HepG2 (cell line): ENCODE measurements around the gene RALB. TPM values are rescaled to one million over a fixed set of nuclear protein-coding genes. Genes with fewer than 3 reads are reported as not detected.

Source experiments
- ATAC-seq: fragments of 200-7000 bp; cut with Tn5 transposase; 3 replicates; pipeline ENCODE4 v1.9.1; 2020; ENCODE audit warnings: mild to moderate bottlenecking, moderate library complexity
- BruUV-seq: library from RNA; stranded (reverse); fragments of 400-500 nt; replicated peaks from 2 replicates; lab custom pipeline; 2021; lab: Mats Ljungman, UMichigan
- CTCF ChIA-PET: fragments of 300-600 bp; formaldehyde crosslinking; extraction: SDS; loops from one replicate; lab custom pipeline; 2021; ENCODE audit warnings: low total read pairs, inconsistent platforms, low intra/inter-chr PET ratio; lab: Yijun Ruan, JAX
- POLR2A ChIA-PET: fragments of 350-600 bp; sonication (Branson Sonifier 250); formaldehyde crosslinking; loops from one replicate; lab custom pipeline; 2020; ENCODE audit warnings: antibody characterized with exemption, inconsistent platforms; lab: Yijun Ruan, JAX
- DNase-seq: peaks from one replicate; pipeline ENCODE4 v3.0.0-alpha.2; 2015; ENCODE audit warnings: low spot score
- FAIRE-seq: peaks from 3 replicates; lab custom pipeline; 2011; peaks lifted over from hg19 to GRCh38; lab: Jason Lieb, UNC
- H2AFZ ChIP-seq: one replicate; pipeline ENCODE4 v1.6.1; 2011; ENCODE audit warnings: low read length, inconsistent platforms
- H3K27ac ChIP-seq: fragments of 300-600 bp; 3 replicates; pipeline ENCODE4 v1.8.0; 2011; ENCODE audit warnings: mixed run types, mild to moderate bottlenecking, mixed read lengths, low read length, inconsistent platforms; ENCODE audit not compliant: insufficient read depth; ENCODE audit errors: extremely low read length
- H3K27me3 ChIP-seq, 2 experiments: fragments of 200-600 bp in 1 of 2; 2 replicates in 1 of 2; 3 replicates in 1 of 2; pipeline versions ENCODE4 v1.6.0 to v1.8.0; 2011; ENCODE audit warnings: low read length in 2 of 2, mild to moderate bottlenecking in 2 of 2, moderate library complexity in 2 of 2, inconsistent platforms in 1 of 2; ENCODE audit not compliant: insufficient read depth in 2 of 2, control insufficient read depth in 1 of 2
- H3K36me3 ChIP-seq, 2 experiments: fragments of 200-600 bp in 1 of 2; replicated peaks in 1 of 2; 2 replicates in 1 of 2; 3 replicates in 1 of 2; pipeline versions ENCODE4 v1.5.1 to v1.8.0; 2011; ENCODE audit warnings: low read length in 2 of 2, inconsistent platforms in 1 of 2; ENCODE audit not compliant: insufficient read depth in 2 of 2, control insufficient read depth in 1 of 2
- H3K4me1 ChIP-seq: 2 replicates; pipeline ENCODE4 v1.5.1; 2012; ENCODE audit warnings: low read length, inconsistent platforms; ENCODE audit not compliant: insufficient read depth
- H3K4me2 ChIP-seq: 2 replicates; pipeline ENCODE4 v1.6.0; 2011; ENCODE audit warnings: low read depth, low read length, inconsistent platforms
- H3K4me3 ChIP-seq, 3 experiments: fragments of 200-600 bp in 1 of 3; sonication (generic), shearing (Covaris generic) in 1 of 3; replicated peaks in 1 of 3; 2 replicates each; pipeline ENCODE4 v1.5.1; 2011 to 2016; ENCODE audit warnings: low read length in 3 of 3, inconsistent platforms in 2 of 3, low read depth in 2 of 3, mild to moderate bottlenecking in 2 of 3, control low read depth in 1 of 3, mixed read lengths in 1 of 3; ENCODE audit not compliant: insufficient read depth in 1 of 3
- H3K79me2 ChIP-seq: one replicate; pipeline ENCODE4 v1.6.1; 2011; ENCODE audit warnings: low read length, inconsistent platforms; ENCODE audit not compliant: insufficient read depth
- H3K9ac ChIP-seq: 2 replicates; pipeline ENCODE4 v1.6.0; 2011; ENCODE audit warnings: mild to moderate bottlenecking, low read depth, low read length, inconsistent platforms; ENCODE audit not compliant: insufficient read depth
- H3K9me3 ChIP-seq: 2 replicates; pipeline ENCODE4 v1.5.1; 2012; ENCODE audit warnings: mild to moderate bottlenecking, low read length
- H4K20me1 ChIP-seq: 2 replicates; pipeline ENCODE4 v1.6.0; 2011; ENCODE audit warnings: inconsistent platforms, mild to moderate bottlenecking, low read length, moderate library complexity; ENCODE audit not compliant: insufficient read depth
- HCFC1 ChIP-seq: fragments of 150-350 bp; IDR thresholded peaks from 2 replicates; pipeline ENCODE4 v1.6.1; 2014; ENCODE audit warnings: low read depth, low read length
- HNRNPLL ChIP-seq: fragments of 200-400 bp; formaldehyde crosslinking; IDR thresholded peaks from 2 replicates; pipeline ENCODE4 v1.6.1; 2017; ENCODE audit warnings: mild to moderate bottlenecking, low read depth, low read length; ENCODE audit not compliant: poor library complexity, severe bottlenecking
- IRX3 ChIP-seq: sonication (generic); formaldehyde crosslinking; IDR thresholded peaks from 2 replicates; pipeline ENCODE4 v1.8.1; 2023; ENCODE audit warnings: mild to moderate bottlenecking, low read depth, missing genetic modification reagents, borderline replicate concordance
- KDM4B ChIP-seq: sonication (generic); formaldehyde crosslinking; IDR thresholded peaks from 2 replicates; pipeline ENCODE4 v1.4.0; 2020; ENCODE audit warnings: missing genetic modification reagents
- THYN1 ChIP-seq: sonication (generic); formaldehyde crosslinking; IDR thresholded peaks from 2 replicates; pipeline ENCODE4 v1.8.1; 2023; ENCODE audit warnings: low read depth, mild to moderate bottlenecking, moderate library complexity, missing genetic modification reagents, borderline replicate concordance
- ZNF292 ChIP-seq: sonication (generic); formaldehyde crosslinking; IDR thresholded peaks from 2 replicates; pipeline ENCODE4 v1.8.1; 2022; ENCODE audit warnings: mild to moderate bottlenecking, low read depth, missing genetic modification reagents, borderline replicate concordance
- ZNF503 ChIP-seq: sonication (generic); formaldehyde crosslinking; IDR thresholded peaks from 2 replicates; pipeline ENCODE4 v1.4.0; 2020; ENCODE audit warnings: missing genetic modification reagents
- ZNF552 ChIP-seq: sonication (generic); formaldehyde crosslinking; IDR thresholded peaks from 2 replicates; pipeline ENCODE4 v1.9.0; 2022; ENCODE audit warnings: missing genetic modification reagents, mild to moderate bottlenecking, borderline replicate concordance
- ZNF773 ChIP-seq: sonication (generic); formaldehyde crosslinking; IDR thresholded peaks from 2 replicates; pipeline ENCODE4 v1.4.0; 2020; ENCODE audit warnings: missing genetic modification reagents, borderline replicate concordance
- ZSCAN20 ChIP-seq: sonication (generic); formaldehyde crosslinking; IDR thresholded peaks from 2 replicates; pipeline ENCODE4 v1.4.0; 2020; ENCODE audit warnings: missing genetic modification reagents, mild to moderate bottlenecking, borderline replicate concordance
- ZSCAN30 ChIP-seq: sonication (generic); formaldehyde crosslinking; IDR thresholded peaks from 2 replicates; pipeline ENCODE4 v1.5.0; 2020; ENCODE audit warnings: mild to moderate bottlenecking, missing genetic modification reagents
- ZSCAN5A ChIP-seq: sonication (generic); formaldehyde crosslinking; IDR thresholded peaks from 2 replicates; pipeline ENCODE4 v1.8.0; 2022; ENCODE audit warnings: mild to moderate bottlenecking, missing genetic modification reagents, borderline replicate concordance
- WGBS: methylation state at CpG from one replicate; pipeline ENCODE4 v1.1.6; 2017; ENCODE audit warnings: low lambda C conversion rate; 5-methylcytosine and 5-hydroxymethylcytosine counted together
- in situ Hi-C: cut with HindIII; loops from 2 replicates; pipeline ENCODE4 v1.10.0; 2017; ENCODE audit warnings: low pct_unique_long_range_greater_than_20kb; ENCODE audit not compliant: extremely low pct_ligation_motif_present
- intact Hi-C: fragments of 100-400 bp; cut with micrococcal nuclease; formaldehyde crosslinking; loops from one replicate; pipeline ENCODE4 v1.10.0; 2022; ENCODE audit not compliant: unreplicated experiment
- polyA plus RNA-seq, 8 experiments: library from polyadenylated mRNA; depleted of rRNA in 3 of 8; stranded (reverse) in 7 of 8; unstranded in 1 of 8; fragments of >200 nt; fragmentation: Illumina TruSeq in 4 of 8; extraction: Trizol in 4 of 8; gene quantifications; 2 replicates each; pipeline versions ENCODE4 v1.2.1 to v1.2.3, GENCODE V29; 2011 to 2016; ENCODE audit warnings: low read depth in 4 of 8, missing spikeins in 1 of 8, mixed read lengths in 1 of 8; ENCODE audit not compliant: insufficient read depth in 1 of 8
- total RNA-seq, 5 experiments: library from RNA; depleted of rRNA; stranded (reverse); fragments of >200 nt; fragmentation: Illumina TruSeq; extraction: Trizol; gene quantifications; 2 replicates each; pipeline ENCODE4 v1.2.3, GENCODE V29; 2016; ENCODE audit warnings: low read depth in 1 of 5
- TF ChIP-seq, protein P1 (sequence below): sonication (generic); formaldehyde crosslinking; IDR thresholded peaks from 2 replicates; pipeline ENCODE4 v1.5.0; 2020; ENCODE audit warnings: missing genetic modification reagents

RALB gene
- total and polyA plus RNA-seq, 2 of the 13 experiments (the other 11 are each of a cell fraction or from before 2014, with no cell fraction given) = 37.8 to 43.2 TPM

GRCh38 chr2:120285056-120285455 is 32.4 kb downstream of the RALB start:
- intact Hi-C loops = no loop called here
- Histone ChIP-seq H3K36me3 (peaks cover 0 to 8% of the 10 kb centered on the region in 2 experiments; a peak in 4 of 5 replicates), H3K27me3 (no peaks in the 10 kb centered on the region), H3K4me1 (peaks cover 9% of the 10 kb centered on the region), H4K20me1 (no peaks in the 10 kb centered on the region), H3K4me3 (no peak overlapping the region), H3K4me2 (no peak overlapping the region), H3K9ac (no peak overlapping the region), H3K27ac (no peak overlapping the region), H3K79me2 (no peaks in the 10 kb centered on the region), H2AFZ (no peak overlapping the region), H3K9me3 (no peaks in the 10 kb centered on the region)
- no peak for TF ChIP-seq ZNF503 (CRISPR knock-in tag)
- TF ChIP-seq ZSCAN30 = no peak
- TF ChIP-seq HNRNPLL = no peak
- TF ChIP-seq ZNF552 = no peak
- TF ChIP-seq HCFC1 = no peak
- TF ChIP-seq ZNF773 (CRISPR knock-in tag) = no peak
- no peak for TF ChIP-seq ZSCAN5A (CRISPR knock-in tag)
- TF ChIP-seq, protein P1, sequence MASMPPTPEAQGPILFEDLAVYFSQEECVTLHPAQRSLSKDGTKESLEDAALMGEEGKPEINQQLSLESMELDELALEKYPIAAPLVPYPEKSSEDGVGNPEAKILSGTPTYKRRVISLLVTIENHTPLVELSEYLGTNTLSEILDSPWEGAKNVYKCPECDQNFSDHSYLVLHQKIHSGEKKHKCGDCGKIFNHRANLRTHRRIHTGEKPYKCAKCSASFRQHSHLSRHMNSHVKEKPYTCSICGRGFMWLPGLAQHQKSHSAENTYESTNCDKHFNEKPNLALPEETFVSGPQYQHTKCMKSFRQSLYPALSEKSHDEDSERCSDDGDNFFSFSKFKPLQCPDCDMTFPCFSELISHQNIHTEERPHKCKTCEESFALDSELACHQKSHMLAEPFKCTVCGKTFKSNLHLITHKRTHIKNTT (CRISPR knock-in tag) = no peak
- no peak for TF ChIP-seq KDM4B (CRISPR knock-in tag)
- no peak for TF ChIP-seq ZNF292
- TF ChIP-seq ZSCAN20 = no peak
- no peak for TF ChIP-seq IRX3 (CRISPR knock-in tag)
- TF ChIP-seq THYN1 (CRISPR knock-in tag) = no peak
- WGBS = 96% methylated on average over 6 of the region's 6 CpGs
- FAIRE-seq (no peak), ATAC-seq (no peak), DNase-seq (no peak)
- BruUV-seq = no TSS peak
- POLR2A ChIA-PET = no interaction called here
- in situ Hi-C loops = no loop called here
- CTCF ChIA-PET = no interaction called here
